HepG2 (cell line): ENCODE measurements around the gene RGPD5.
"Not testable (repeated sequence)": the region's sequence is repeated elsewhere in the genome, so short reads cannot be mapped to it uniquely, and the experiment has no call there.

Experiments used
- FOSL1 ChIP-seq: sonication (generic); formaldehyde crosslinking; IDR thresholded peaks from 2 replicates; pipeline ENCODE4 v1.9.0; 2021; ENCODE audit warnings: missing genetic modification reagents, borderline replicate concordance
- IRX3 ChIP-seq: sonication (generic); formaldehyde crosslinking; IDR thresholded peaks from 2 replicates; pipeline ENCODE4 v1.8.1; 2023; ENCODE audit warnings: mild to moderate bottlenecking, low read depth, missing genetic modification reagents, borderline replicate concordance
- MAX ChIP-seq: IDR thresholded peaks from 2 replicates; pipeline ENCODE4 v1.6.1; 2012; ENCODE audit warnings: inconsistent platforms
- RAD21 ChIP-seq: fragments of 450-650 bp; formaldehyde crosslinking; IDR thresholded peaks from 2 replicates; pipeline ENCODE4 v1.5.0; 2020; ENCODE audit warnings: mild to moderate bottlenecking
- SRF ChIP-seq: IDR thresholded peaks from 2 replicates; pipeline ENCODE4 v1.6.1; 2011; ENCODE audit warnings: mild to moderate bottlenecking, low read depth, low read length, moderate library complexity
- ZNF205 ChIP-seq: IDR thresholded peaks from 2 replicates; pipeline ENCODE4 v1.6.1; 2018; ENCODE audit warnings: missing biosample characterization, missing genetic modification reagents
- ZNF629 ChIP-seq: sonication (generic); formaldehyde crosslinking; conservative IDR thresholded peaks from 2 replicates; pipeline ENCODE4 v1.5.0; 2020; ENCODE audit warnings: missing genetic modification reagents
- ZNF674 ChIP-seq: sonication (generic); formaldehyde crosslinking; IDR thresholded peaks from 2 replicates; pipeline ENCODE4 v1.5.0; 2020; ENCODE audit warnings: low read depth, mild to moderate bottlenecking, missing genetic modification reagents
- TF ChIP-seq, protein P1 (sequence below): sonication (generic); formaldehyde crosslinking; IDR thresholded peaks from 2 replicates; pipeline ENCODE4 v1.8.1; 2023; ENCODE audit warnings: missing genetic modification reagents, inconsistent platforms, borderline replicate concordance
- TF ChIP-seq, protein P2 (sequence below), 2 experiments: sonication (generic) in 1 of 2; formaldehyde crosslinking in 1 of 2; IDR thresholded peaks; 2 replicates each; pipeline versions ENCODE4 v1.5.1 to v1.6.1; 2011 to 2020; ENCODE audit warnings: borderline replicate concordance in 1 of 2, low read depth in 1 of 2, low read length in 1 of 2, mild to moderate bottlenecking in 1 of 2, missing genetic modification reagents in 1 of 2, moderate library complexity in 1 of 2

- TF ChIP-seq, protein P1, sequence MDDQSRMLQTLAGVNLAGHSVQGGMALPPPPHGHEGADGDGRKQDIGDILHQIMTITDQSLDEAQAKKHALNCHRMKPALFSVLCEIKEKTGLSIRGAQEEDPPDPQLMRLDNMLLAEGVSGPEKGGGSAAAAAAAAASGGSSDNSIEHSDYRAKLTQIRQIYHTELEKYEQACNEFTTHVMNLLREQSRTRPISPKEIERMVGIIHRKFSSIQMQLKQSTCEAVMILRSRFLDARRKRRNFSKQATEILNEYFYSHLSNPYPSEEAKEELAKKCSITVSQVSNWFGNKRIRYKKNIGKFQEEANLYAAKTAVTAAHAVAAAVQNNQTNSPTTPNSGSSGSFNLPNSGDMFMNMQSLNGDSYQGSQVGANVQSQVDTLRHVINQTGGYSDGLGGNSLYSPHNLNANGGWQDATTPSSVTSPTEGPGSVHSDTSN (CRISPR knock-in tag): not testable (repeated sequence)
- not testable (repeated sequence) for TF ChIP-seq FOSL1 (CRISPR knock-in tag); RAD21 (CRISPR knock-in tag); IRX3 (CRISPR knock-in tag); ZNF674; ZNF629 (CRISPR knock-in tag); ZNF205; MAX; SRF
- TF ChIP-seq, protein P2, sequence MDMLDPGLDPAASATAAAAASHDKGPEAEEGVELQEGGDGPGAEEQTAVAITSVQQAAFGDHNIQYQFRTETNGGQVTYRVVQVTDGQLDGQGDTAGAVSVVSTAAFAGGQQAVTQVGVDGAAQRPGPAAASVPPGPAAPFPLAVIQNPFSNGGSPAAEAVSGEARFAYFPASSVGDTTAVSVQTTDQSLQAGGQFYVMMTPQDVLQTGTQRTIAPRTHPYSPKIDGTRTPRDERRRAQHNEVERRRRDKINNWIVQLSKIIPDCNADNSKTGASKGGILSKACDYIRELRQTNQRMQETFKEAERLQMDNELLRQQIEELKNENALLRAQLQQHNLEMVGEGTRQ (IDR thresholded peaks at IDR 0.05; ENCODE audit: low read depth, low read length): not testable (repeated sequence)
- TF ChIP-seq, protein P2 (CRISPR knock-in tag; IDR thresholded peaks at IDR 0.05; ENCODE audit: borderline replicate concordance): not testable (repeated sequence)
Measured at GRCh38 chr2:109761043-109761454, 33.1 kb upstream of the RGPD5 start.
